Stimulated activated naive CD8-positive, alpha-beta T cell treated with anti-CD3 and anti-CD28 coated beads, Interleukin-15, Interleukin-2, amounts not matched to agents 100 ng/mL and 50 ng/mL, for 24 hours (primary cell): ENCODE results near the gene PRKAG2.
"Not testable (repeated sequence)": the region's sequence is repeated elsewhere in the genome, so short reads cannot be mapped to it uniquely, and the experiment has no call there.

Source experiments
- H3K27ac Mint-ChIP-seq: one replicate; pipeline ENCODE4 v1.8.0; 2021; ENCODE audit warnings: mild to moderate bottlenecking, mixed read lengths
- H3K27me3 Mint-ChIP-seq: one replicate; pipeline ENCODE4 v1.8.0; 2021; ENCODE audit warnings: mixed read lengths
- H3K36me3 Mint-ChIP-seq: one replicate; pipeline ENCODE4 v1.8.0; 2021; ENCODE audit warnings: low read depth, mixed read lengths
- H3K4me1 Mint-ChIP-seq: one replicate; pipeline ENCODE4 v1.8.0; 2021; ENCODE audit warnings: low read depth, mixed read lengths
- H3K4me3 Mint-ChIP-seq: one replicate; pipeline ENCODE4 v1.8.0; 2021; ENCODE audit warnings: mild to moderate bottlenecking, mixed read lengths
- H3K9me3 Mint-ChIP-seq: one replicate; pipeline ENCODE4 v1.8.0; 2021; ENCODE audit warnings: mixed read lengths

Gene PRKAG2

DNA sequence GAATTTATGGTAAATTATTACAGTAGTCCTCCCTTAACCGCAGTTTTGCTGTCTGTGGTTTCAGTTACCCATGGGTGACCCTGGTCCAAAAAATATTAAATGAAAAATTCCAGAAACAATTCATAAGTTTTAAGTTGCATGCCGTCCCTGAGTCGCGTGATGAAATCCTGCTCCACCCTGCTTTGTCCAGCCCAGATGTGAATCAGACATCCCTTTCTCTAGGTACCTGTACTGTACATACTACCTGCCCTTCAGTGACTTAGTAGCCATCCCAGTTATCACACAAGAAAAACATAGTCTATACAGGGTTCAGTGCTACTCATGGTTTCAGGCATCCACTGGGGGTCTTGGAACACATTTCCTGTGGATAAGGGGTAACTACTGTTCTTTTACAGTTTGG lies 336.8 kb downstream of the PRKAG2 start:
- H3K27me3 Mint-ChIP-seq = peaks cover 28% of the 10 kb centered on the region
- no peak overlapping the region for H3K4me3 Mint-ChIP-seq

DNA sequence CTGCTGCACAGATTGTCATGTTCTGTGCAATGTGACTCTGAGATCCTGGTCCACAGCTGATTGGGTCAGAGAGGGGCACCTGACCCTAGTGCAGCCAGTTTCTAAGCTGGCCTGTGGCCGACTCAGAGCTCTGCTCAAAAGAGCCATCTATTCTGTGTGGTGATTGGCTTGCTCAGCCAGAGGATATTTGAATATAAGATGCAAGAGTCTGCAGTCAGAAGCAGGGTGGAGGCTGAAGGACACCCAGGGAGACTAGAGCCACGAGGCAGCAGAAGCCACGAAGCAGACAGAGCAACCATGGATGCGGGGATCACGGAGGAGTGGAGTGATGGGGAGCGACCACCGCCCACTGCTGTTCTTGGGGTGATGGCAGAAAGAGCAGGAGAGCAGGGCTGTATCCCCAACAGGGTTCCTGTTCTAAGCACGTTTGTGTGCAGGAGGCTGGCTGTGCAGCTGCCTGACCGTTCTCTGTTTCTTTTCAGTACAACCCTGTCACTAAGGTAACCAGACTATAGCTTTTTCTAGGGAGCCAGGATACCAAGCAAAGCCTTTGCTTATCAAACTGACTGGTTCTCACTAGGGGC lies 337.7 kb downstream of the PRKAG2 start:
- Mint-ChIP-seq H3K27ac (no peak overlapping the region), H3K9me3 (peaks cover 4% of the 10 kb centered on the region), H3K27me3 (peaks cover 23% of the 10 kb centered on the region), H3K36me3 (no peaks in the 10 kb centered on the region), H3K4me3 (no peak overlapping the region), H3K4me1 (peaks cover 9% of the 10 kb centered on the region)

More for the DNA sequence above, 336.8 kb downstream of the PRKAG2 start:
- Mint-ChIP-seq H3K4me1 (peaks cover 9% of the 10 kb centered on the region), H3K9me3 (peaks cover 4% of the 10 kb centered on the region), H3K27ac (no peak overlapping the region), H3K36me3 (no peaks in the 10 kb centered on the region)

DNA sequence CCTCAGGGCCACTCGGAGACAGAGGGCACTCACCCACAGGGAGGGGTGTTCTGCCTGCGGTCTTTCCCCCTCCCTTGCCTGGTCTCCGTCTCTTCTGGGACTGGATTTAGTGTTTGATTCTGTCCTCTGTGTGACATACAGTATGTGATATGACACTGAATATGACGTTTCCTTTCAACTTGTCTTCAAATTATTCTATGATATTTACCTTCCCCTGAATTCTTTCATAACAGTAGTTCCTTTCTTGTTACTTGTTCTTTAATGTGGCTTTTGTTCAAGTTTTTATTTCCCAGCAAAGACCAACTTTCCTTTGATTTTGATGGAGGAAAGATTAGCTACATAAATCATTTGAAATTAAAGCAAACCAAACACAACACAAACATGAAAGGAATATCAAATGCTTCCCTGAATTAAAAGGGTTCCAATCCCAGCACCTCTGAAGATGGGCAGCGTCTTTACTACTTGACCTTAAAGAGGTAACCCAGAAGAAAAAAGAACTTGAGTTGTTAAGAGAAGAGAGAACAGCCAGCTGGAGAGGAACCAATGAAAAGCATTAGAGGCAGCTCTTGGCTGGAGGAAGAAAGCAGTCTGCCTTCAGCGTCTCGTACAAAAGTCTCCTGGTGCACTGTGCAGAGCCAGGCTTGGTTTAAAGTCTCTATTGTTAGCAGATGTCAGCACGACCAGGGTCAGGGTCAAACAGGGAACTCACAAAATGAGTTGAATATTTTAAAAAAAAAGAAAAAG lies 338.9 kb downstream of the PRKAG2 start:
- H3K27me3 Mint-ChIP-seq = peaks cover 24% of the 10 kb centered on the region
- peaks cover 4% of the 10 kb centered on the region for H3K9me3 Mint-ChIP-seq
- H3K27ac Mint-ChIP-seq = no peak overlapping the region
- H3K36me3 Mint-ChIP-seq = no peaks in the 10 kb centered on the region
- peaks cover 9% of the 10 kb centered on the region for H3K4me1 Mint-ChIP-seq
- H3K4me3 Mint-ChIP-seq = no peak overlapping the region

DNA sequence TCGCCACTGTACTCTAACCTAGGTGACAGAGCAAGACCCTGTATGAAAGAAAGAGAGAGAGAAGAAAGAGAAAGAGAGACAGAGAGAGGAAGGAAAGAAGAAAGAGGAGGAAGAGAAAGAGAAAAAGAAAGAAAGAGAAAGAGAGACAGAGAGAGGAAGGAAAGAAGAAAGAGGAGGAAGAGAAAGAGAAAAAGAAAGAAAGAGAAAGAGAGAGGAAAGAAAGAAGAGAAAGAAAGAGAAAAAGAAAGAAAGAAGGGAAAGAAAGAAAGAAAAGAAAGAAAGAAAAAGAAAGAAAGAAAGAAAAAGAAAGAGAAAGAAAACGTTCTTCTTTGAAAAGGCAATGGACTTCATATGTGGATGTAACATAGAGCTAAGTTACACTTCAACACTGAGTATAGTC lies 340.7 kb downstream of the PRKAG2 start:
- H3K4me3 Mint-ChIP-seq, H3K36me3 Mint-ChIP-seq, H3K4me1 Mint-ChIP-seq, H3K9me3 Mint-ChIP-seq: not testable (repeated sequence)
- peak overlapping the region; percentile 36 for H3K27ac Mint-ChIP-seq
- H3K27me3 Mint-ChIP-seq = peaks cover 21% of the 10 kb centered on the region

DNA sequence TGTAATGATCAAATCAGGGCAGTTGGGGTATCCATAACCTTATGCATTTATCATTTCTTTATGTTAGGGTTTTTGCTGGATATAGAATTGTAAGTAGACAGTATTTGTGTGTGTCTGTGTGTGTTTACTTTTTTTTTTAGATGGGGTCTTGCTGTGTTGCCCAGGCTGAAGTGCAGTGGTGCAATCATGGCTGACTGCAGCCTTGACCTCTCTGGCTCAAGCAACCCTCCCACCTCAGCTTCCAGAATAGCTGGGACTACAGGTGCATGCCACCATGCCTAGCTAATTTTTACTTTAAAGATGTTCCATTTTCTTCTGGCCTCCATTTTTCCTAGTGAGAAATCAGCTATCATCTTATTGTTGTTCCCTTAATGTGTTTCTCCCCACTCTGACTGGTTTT lies 347.1 kb downstream of the PRKAG2 start:
- peaks cover 17% of the 10 kb centered on the region for H3K9me3 Mint-ChIP-seq
- H3K27ac Mint-ChIP-seq = no peak overlapping the region
- peaks cover 9% of the 10 kb centered on the region for H3K27me3 Mint-ChIP-seq
- no peak overlapping the region for H3K4me3 Mint-ChIP-seq
- no peaks in the 10 kb centered on the region for H3K4me1 Mint-ChIP-seq
- H3K36me3 Mint-ChIP-seq = peaks cover 8% of the 10 kb centered on the region

DNA sequence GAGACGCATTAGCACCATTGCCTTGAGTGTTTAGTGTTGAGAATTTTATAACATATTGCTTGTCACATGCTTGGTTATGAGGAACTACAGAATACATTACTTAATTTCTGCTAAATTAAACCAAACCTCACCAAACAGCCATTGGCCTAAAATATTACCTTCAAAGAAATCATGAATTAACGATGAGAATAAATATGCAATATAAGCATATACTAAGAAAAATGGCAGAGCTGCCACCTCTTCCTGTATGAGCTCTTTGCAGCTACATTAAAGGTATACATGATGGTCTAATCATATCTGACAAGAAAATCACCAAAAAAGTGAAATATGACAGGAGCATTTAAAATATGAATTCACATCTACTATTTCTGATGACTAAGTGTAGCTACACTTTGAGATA lies 352.1 kb downstream of the PRKAG2 start:
- no peaks in the 10 kb centered on the region for H3K27me3 Mint-ChIP-seq
- peaks cover 11% of the 10 kb centered on the region for H3K4me1 Mint-ChIP-seq
- H3K4me3 Mint-ChIP-seq = no peak overlapping the region
- no peaks in the 10 kb centered on the region for H3K36me3 Mint-ChIP-seq
- H3K9me3 Mint-ChIP-seq = peaks cover under 1% of the 10 kb centered on the region
- no peak overlapping the region for H3K27ac Mint-ChIP-seq

DNA sequence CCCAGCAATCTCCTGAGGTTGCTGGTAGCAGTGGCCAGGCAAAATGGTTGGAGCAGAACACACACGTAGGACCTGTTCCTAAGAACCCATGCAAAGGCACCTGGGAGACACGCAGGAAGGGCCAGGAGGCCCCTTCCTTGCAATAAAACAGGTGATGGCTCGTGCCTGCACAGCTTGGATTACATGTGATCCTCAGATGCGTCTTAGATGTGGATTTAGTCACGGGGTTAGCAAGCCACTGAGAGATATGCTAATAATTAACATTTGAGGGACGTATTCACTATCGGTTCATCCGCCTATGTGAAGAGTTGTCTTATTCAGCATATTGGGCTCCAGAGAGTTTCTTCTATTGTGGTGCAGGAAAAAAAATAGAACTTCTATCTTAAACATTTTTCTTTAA lies 352.6 kb downstream of the PRKAG2 start:
- Mint-ChIP-seq H3K4me1 (peaks cover 13% of the 10 kb centered on the region), H3K27ac (no peak overlapping the region), H3K36me3 (no peaks in the 10 kb centered on the region), H3K9me3 (no peaks in the 10 kb centered on the region), H3K4me3 (no peak overlapping the region), H3K27me3 (no peaks in the 10 kb centered on the region)

DNA sequence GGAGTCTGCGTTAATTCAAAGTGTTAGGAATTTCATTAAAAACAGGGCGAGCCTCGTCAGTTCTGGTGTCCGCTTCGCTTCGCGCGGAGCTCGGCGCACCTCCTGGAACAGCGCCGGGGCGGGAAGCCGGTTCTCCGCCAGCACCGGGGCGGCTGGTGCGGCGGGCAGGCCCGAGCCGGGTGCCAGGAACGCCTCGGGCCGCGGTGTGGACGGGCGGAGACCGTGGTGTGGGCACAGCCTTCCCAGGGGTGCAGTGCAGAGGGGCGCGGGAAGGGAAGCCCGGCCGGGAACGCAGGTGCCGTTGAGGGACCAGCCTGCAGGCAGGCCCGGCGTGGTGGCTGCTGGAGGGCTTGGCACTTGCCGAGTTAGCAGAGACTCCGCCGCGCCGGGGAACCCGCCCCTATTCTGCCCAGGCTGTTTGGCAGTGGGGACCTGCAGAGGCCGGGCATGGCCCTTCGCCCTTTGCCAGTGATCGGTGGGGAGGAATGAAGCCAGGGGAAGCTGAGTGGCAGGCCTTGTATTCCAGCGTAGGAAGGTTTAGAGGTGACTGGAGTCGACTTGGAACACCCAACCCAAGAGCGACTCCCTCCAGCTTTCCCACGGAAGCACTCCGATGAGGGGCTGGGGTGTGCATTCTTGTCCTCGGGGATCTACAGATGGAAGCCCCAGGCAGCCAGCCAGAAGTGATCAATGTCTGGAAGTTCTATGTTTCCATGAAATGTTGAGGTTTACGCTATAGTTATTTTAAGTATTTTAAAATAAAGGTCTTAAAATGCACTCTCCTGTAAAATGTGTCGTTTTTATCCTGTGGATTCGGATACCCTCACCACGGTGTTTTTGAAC lies 356.3 kb downstream of the PRKAG2 start:
- Mint-ChIP-seq H3K27me3 (no peaks in the 10 kb centered on the region), H3K36me3 (peaks cover 12% of the 10 kb centered on the region), H3K27ac (peak overlapping the region; percentile 95), H3K4me3 (peak overlapping the region; percentile 84), H3K4me1 (peaks cover 42% of the 10 kb centered on the region), H3K9me3 (no peaks in the 10 kb centered on the region)

DNA sequence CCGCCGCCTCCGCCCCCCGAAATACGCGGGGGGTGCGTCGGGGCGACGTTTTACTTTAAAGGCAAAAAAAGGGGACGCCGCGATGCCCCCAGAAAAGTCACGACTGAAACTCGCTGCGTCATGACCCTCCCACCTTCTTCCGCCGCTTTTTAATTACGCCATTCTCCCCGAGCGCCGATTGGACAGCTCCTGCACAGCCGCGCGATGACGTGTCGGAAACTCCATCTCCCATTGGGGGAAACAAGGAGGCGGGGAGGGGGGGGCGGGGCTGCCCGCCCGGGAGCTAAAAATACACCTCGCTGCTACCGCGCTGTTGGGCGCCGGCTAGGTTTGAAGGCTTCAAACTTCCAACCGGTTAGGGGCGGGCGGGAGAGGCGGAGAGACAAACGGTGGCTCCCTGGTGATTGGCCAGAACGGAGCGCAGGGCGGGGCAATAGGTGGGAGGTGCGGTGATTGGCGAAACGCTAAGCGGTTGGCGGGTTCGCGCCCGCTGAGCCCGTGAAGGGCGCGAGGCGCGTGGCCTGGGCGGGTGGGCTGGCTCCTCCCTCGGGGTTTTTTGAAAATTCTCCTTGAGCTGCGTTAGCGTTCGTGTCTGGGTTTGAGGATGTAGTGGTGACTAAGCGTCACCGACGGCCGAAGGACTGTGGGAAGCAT lies 357.0 kb downstream of the PRKAG2 start, which contains the start of gene RHEB:
Gene RHEB (minus strand): TSS at position 131 of the 654 bp plus-strand sequence. CDS start 384 bp downstream, outside the sequence.
- peak within 1 kb of the TSS; percentile 95 for H3K27ac Mint-ChIP-seq
- peaks cover 13% of the 10 kb centered on the region for H3K36me3 Mint-ChIP-seq
- peaks cover 49% of the 10 kb centered on the region for H3K4me1 Mint-ChIP-seq
- H3K9me3 Mint-ChIP-seq = no peaks in the 10 kb centered on the region
- no peaks in the 10 kb centered on the region for H3K27me3 Mint-ChIP-seq
- H3K4me3 Mint-ChIP-seq = peak within 1 kb of the TSS; percentile 93

DNA sequence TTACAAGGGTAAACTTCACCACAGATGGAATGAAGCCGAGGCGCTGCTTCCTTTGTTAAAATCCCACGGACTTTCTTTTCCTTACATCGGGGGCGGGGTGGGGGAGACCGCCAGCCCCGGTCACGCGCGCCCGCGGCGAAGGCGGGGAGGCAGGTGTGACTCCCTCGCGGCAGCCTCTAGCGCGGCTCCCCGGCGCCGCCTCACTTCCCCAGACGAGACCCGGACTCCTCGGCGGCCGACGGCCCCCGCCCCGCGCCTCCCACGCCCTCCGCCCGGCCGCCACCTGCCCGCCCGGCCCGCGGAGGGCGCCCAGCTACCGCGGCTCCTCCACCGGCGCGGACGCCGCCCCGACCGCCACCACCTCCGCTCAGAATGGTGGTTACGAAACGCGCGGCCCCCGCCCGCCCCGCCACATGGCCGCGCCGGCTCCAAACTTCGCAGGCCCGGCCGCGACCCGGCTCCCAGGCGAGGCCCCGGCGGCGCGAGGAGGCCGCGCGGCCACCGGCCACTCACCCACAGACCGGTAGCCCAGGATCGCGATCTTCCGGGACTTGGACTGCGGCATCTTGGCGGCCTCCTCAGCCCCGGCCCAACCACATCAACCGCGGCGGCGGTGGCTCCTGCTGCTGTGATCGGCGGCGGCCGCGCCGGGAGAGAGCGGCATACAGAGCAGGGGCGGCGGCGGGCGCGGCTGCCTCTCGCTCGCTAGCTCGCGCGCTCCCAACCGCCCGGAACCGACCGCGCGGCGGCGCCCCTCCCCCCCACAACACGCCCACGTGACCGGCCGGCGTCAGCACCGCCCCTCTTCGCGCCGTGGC lies 357.8 kb downstream of the PRKAG2 start:
- Mint-ChIP-seq H3K4me3 (peak overlapping the region; percentile 93), H3K4me1 (peaks cover 55% of the 10 kb centered on the region), H3K27ac (peak overlapping the region; percentile 93), H3K36me3 (peaks cover 18% of the 10 kb centered on the region)
- not testable (repeated sequence) for H3K27me3 Mint-ChIP-seq, H3K9me3 Mint-ChIP-seq

DNA sequence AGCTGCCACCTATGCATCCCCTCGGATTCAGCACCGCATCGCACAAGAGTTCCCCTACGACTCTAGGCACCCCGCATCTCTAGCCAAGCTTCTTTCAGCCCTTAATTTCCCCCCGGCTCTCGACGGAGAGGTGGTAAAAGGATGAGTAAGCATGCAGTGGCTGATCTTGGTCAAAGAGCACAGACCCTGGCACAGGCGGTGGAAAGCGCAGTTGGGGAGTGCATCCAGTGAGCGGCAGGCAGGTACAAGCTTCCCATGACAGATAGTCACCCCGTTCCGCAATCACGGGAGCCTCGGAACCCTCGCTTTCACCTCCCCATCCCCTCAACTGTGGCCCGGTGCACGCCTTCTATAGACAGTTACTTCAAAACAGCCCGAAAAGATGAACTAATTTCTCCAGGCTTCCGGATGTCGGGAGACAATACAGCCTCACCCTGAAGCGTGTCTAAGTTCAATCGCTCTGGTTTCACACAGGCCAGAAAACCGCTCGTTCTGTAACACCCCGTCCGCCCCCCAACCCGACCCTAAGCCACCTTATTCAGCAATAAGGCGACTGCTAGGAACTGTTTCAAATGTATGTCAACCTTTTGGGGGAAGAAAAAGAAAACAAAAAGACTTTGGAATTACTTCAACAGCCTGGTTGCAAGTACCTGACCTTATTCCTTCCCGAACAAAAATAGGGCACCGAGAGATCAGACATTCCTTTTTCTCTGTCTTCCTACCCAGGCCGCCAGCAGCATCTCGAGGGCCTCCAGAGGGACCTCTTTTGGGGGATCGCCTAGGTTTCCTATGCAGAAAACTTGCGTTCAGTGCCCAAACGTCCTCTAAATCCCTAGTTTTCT lies 358.6 kb downstream of the PRKAG2 start:
- Mint-ChIP-seq H3K27ac (peak overlapping the region; percentile 93), H3K4me1 (peaks cover 63% of the 10 kb centered on the region), H3K4me3 (peak overlapping the region; percentile 93), H3K36me3 (peaks cover 24% of the 10 kb centered on the region), H3K9me3 (no peaks in the 10 kb centered on the region), H3K27me3 (no peaks in the 10 kb centered on the region)

DNA sequence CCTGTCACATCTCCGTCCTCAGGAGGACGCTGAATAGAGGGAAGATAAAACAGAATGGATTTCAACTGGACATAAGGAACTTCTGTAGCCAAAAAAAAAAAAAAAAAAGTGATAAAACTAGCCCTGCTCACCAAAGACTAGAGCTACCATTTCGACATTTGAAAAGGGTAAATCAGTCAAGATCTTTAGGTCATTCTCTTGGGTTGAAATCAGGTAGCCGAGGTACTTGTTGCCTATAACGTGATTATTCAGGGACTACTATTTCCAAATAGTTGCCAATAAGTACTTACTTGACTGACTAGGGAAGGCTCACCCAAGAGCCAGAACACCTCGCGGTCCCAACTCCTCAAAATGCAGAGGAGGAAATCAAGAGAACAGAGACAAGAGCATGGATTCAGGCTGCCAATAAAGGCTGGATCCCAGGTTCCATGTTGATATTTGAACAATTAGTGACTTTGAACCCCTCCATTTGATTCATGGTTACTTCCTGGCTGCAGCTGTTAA lies 359.3 kb downstream of the PRKAG2 start:
- Mint-ChIP-seq H3K36me3 (peaks cover 29% of the 10 kb centered on the region), H3K4me1 (peaks cover 69% of the 10 kb centered on the region), H3K27ac (peak overlapping the region; percentile 93), H3K9me3 (no peaks in the 10 kb centered on the region), H3K4me3 (peak overlapping the region; percentile 93), H3K27me3 (no peaks in the 10 kb centered on the region)

DNA sequence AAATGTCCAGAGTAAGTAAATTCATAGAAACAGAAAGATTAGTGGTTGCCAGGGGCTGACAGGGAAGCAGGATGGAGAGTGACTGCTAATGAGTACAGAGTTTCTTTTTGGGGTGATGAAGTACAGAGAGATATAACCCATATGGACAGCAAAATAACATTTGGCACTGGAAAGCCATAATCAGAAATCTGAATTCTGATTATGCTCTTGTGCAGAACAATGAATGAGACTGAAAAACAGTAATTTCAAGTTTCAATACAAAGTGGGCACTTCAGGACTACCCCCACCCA lies 361.7 kb downstream of the PRKAG2 start:
- Mint-ChIP-seq H3K27me3 (no peaks in the 10 kb centered on the region), H3K36me3 (peaks cover 33% of the 10 kb centered on the region), H3K4me3 (peak overlapping the region; percentile 5), H3K9me3 (no peaks in the 10 kb centered on the region), H3K4me1 (peaks cover 83% of the 10 kb centered on the region), H3K27ac (peak overlapping the region; percentile 53)
